Activated CD4-positive, alpha-beta T cell treated with anti-CD3 and anti-CD28 coated beads, Interleukin-2, amount 50 U/mL, for 4 hours (primary cell): ENCODE measurements around the gene CLDN6.

Experiments used
- DNase-seq, 2 experiments: peaks; one replicate each; pipeline ENCODE4 v3.0.0-alpha.2; 2020

The CLDN6 gene

DNA sequence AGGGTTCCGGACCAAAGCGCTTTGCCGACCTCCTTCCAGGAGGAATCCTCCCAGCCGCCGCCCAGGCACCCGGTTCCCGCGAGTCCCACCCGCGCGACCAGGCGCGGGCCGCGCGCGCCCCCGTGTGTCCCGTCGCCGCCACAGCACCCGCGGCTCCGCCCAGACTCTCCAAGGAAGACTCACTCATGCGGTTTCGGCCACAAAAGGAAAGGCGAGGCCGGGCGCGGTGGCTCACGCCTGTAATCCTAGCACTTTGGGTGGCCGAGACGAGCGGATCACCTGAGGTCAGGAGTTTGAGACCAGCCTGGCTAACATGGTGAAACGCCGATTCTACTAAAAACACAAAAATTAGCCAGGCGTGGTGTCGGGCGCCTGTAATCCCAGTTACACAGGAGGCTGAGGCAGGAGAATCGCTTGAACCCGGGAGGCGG lies 34.3 kb downstream of the CLDN6 start:
- peak; percentile 46 to 47 for DNase-seq

DNA sequence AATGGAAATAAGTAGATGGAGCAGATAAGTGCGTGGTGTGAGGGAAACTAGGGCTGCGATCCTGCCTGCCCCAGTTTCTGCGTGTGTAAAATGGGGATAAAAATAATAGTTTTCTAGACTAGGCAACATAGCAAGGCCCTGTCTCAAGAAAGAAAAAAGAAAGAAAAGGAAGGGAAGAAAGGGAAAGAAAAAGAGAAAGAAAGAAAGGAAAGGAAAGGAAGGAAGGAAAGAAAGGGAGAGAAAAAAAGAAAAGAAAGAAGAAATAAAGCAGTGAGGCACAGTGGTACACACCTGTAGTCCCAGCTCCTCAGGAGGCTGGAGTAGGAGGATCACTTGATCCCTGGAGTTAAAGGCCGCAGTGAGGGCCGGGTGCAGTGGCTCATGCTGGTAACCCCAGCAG lies 35.6 kb downstream of the CLDN6 start:
- DNase-seq = no peak

DNA sequence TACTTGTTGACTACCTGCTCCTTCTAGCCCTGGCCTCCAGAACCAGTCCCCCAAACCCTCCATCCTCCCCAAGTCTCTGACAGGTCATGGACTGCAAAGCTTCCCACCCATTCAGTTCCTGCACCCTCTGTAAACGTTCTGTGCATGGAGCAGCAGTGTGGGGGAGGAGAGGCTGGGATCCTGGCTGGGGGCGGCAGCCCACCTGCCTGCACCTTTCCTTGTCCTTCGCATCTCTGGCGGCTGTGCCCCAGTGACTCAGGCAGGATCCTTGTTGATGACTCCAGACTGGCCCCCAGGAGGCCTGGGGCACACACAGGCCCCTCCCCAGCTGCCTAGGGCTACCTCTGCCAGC lies 36.1 kb downstream of the CLDN6 start:
- DNase-seq = no peak

- no peak for DNase-seq
These were observed 36.6 kb downstream of the CLDN6 start for GRCh38 chr16:2981177-2981898.

DNA sequence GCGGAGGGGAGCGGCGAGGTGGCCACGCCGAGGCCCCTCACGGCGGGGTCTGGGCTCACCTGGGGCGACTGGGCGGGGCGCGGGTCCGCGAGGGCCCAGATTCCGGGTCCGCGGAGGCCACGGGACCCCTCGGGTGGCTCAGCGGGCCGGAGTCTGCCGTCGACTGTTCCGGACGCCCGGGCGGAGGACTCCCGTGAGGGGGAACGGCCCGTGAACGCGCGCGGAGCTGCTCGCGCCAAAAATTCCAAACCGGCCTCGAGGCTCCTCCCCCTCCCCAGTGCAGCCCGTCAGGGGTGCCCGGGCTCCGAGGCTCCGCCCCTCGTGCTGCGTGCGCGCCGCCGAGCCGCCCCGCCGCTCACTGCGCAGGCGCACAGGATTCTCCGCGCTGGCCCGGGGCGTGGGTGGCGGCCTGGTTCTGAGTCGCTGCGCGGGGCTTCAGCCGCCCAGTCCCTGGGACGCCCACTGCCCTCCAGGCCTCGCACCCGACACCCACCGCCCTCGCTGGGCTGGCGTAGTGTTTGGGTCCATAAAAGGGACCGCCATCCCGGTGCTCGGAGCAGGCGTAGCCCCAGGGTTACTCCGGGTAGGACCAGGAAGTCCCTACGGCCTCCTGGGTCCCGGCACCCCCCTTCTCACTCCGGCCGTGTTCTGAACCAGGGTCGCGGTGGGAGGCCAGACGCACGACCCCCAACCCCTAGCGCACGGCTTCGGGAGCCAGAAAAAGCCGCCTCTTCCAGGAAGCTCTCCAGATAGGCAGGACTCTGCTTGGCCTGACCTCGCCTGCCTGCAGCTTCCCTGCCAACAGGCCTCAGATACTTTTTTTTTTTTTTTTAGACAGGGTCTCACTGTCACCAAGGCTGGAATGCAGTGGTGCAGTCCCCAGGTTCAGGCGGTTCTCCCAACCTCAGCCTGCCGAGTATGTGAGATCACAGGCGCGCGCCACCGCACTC lies 37.5 kb downstream of the CLDN6 start, which contains the start of gene PKMYT1:
TSS of gene PKMYT1 (minus strand) at position 220 of the 950 bp plus-strand sequence. CDS start 789 bp downstream, outside the sequence.
- peak; percentile 90 to 91 for DNase-seq

DNA sequence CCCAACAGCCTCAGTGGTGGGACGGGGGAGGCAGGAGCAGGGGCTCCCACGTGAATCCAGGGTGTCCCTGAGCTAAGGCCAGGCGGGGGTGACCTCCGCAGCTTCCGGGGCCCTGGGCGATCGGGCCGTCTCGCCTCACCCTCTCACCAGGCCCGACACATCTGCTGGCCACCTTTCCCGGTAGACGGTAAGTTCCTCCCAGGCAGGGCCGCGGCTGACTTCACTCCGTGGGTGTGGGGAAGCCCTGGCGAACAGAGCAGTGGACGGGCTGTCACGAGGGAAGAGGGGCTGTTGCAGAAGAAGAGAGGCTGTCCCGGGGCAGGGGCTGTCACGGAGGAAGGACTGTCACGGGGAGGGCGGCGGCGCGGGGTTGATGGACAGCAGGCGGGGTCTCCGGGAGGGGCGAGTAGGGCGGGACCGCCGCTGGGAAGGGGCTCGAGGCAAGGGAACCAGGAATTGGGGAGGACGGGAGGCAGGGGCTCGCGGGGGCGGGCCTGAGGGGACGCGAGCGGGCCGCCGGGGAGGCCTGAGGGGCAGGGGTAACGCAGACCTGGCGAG lies 38.2 kb downstream of the CLDN6 start:
- no peak for DNase-seq

DNA sequence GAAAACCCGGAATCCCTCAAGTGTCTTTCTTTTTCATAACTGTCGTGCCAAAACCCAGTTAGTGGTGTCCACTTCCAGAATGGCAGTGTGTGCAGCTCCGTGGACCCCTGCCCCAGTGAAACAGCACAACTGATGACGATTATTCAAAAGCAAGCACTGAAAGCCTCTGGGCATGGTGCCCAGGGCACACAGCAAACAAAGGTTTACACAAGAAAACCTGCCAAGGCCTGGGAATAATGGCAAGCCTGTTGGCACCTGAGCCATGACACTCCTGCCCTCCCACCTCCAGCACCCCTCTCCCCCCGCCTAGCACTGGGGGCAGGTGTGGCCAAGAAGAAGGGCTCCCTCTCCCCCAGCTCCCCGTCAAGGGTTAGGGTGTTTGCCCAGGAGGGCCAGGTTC lies 40.5 kb downstream of the CLDN6 start:
- DNase-seq = no peak

- no peak for DNase-seq
These were observed 41.3 kb downstream of the CLDN6 start for GRCh38 chr16:2976673-2977072.

GRCh38 chr16:2976201-2976600 lies 41.8 kb downstream of the CLDN6 start:
- no peak for DNase-seq

DNA sequence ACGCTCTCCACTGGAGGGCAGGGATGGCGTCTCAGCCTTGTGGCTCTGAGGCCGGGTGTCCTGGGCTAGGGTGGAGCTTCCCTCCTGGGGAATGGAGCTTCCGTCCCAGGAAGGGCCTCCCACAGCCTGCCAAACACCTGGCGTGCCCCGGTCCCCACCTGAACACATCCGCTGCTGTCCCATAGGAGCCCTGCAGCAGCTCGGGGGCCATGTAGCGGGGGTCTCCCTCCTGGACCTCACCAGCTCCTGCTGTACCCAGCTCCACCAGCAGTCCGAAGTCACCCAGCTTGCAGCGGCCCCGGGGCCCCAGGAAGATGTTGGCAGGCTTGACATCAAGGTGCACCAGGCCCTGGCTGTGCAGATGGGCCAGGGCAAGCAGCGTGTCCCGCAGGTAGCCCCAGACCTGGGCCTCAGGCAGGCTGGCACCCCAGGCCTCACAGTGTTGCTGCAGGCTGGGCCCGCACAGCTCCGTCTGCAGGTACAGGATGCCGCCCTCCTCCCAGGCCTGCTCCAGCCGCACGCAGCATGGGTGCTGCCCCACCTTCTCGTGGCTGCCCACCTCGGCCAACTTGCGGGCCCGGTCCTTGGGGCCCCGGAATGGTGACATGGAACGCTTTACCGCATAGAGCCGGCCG lies 42.7 kb downstream of the CLDN6 start:
- no peak for DNase-seq

- no peak for DNase-seq
These were observed 43.5 kb downstream of the CLDN6 start for GRCh38 chr16:2974319-2975056.

DNA sequence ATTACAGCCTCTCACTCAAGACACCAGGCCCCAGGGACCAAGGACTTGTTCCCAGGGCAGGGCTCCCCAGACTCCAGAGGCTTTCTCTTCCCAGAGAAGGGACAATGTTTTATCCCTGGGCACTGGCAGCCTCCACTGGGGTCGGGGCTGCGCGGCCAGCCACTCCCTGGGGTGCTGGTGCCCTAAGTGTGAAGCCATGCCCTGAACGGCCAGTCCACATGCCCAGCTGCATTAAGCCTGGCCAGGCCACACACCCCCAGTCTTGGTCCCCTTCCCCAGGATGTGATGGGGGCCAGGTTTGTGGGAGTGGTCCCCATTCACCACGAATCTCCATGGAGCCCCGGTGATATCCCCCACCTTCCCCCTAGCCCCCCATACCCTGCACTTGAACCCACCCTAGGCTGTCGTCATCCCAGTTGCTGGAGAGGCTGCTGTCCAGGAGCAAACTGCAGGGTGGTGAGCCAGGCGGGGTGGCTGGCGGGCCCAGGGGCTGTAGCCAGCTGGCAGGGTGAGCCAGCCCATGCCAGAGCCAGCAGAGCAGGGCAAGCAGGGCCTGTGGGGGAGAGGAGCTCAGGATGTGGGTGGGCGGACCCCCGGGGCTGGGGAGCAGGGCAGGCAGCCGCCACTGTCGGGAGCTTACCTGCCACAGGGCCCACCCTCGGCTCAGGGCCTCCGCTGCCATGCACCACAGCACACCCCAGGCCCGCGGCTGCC lies 44.2 kb downstream of the CLDN6 start:
- DNase-seq = no peak

DNA sequence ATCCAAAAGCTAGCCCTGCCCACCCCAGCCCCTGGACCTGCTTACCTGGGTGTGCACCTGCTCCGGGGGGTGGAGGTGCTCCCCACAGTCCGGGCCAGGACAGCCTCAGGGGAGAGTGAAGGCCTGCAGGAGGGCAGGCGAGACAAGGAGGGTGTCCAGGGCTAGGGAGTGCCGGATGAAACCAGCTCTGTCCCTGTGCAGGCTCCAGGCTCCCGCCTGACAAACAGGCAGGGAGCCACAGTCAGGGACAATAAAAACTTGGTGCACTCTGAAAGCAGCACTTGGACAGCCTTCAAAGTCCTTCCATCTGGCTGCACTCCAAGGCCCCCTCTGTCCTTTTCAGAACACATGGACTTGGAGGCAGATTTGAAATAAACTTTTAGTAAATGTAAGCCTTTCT lies 44.9 kb downstream of the CLDN6 start:
- DNase-seq = no peak

DNA sequence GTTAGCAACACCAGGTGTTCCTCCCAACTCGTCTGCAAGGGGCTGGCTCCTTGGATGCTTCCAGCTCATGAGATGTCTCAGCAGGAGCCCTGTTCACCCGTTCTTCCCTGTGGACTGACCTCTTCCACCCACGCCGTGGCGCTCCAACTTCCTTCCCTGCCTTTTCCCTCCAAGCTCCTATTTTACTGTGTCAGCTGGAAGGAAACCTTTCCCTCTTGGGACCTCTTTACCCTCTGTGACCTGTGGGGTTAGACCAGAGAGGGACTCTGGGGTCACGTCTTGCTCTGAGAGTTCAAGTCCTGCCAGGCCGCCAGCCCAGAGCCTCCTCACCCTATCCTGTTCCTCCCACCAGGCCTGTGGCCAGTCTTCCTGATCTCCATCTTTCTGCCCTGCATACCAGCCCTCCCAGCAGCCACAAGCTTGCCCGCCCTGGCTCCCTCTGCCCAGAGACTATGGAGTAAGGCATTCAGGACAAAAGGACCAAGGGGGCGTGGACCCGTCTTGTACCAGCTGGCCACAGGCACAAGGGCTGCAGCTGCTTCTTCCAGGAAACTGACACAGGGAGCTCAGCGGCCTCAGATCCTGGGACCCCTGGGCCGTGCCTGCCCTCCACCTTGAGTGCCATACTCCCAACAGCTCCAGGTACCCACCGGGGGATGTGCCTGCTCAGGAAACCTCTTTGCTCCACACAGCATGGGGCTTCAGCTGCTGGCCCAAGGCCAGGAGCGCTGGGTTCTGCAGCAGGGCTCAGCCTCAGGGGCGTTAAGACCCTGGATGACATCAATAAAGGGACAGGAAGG lies 45.8 kb downstream of the CLDN6 start:
- DNase-seq = no peak

DNA sequence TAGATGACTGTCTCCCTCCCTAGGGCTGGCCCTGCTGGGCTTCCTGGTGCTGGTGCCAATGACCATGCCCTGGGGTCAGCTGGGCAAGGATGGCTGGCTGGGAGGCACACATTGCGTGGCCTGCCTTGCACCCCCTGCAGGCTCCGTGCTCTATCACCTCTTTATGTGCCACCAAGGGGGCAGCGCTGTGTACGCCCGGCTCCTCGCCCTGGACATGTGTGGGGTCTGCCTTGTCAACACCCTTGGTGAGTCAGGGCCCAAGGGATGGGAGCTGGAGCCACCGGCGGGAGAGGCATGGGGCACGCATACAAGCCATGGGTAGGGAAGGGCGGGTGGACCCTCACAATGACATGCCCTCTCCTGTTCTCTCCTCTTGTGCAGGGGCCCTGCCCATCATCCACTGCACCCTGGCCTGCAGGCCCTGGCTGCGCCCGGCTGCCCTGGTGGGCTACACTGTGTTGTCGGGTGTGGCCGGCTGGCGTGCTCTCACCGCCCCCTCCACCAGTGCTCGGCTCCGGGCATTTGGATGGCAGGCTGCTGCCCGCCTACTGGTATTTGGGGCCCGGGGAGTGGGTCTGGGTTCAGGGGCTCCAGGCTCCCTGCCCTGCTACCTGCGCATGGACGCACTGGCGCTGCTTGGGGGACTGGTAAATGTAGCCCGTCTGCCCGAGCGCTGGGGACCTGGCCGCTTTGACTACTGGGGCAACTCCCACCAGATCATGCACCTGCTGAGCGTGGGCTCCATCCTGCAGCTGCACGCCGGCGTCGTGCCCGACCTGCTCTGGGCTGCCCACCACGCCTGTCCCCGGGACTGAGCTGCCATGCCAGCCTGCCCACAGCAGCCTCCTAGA lies 46.6 kb downstream of the CLDN6 start:
- DNase-seq = no peak

- DNase-seq = no peak
These were observed 47.4 kb downstream of the CLDN6 start for GRCh38 chr16:2970563-2970962.

GRCh38 chr16:2969545-2970521 lies 48.1 kb downstream of the CLDN6 start:
- peak; percentile 56 to 63 for DNase-seq

- DNase-seq = peak; percentile 57 to 64
These were observed 49.0 kb downstream of the CLDN6 start, which contains the start of gene PAQR4 for GRCh38 chr16:2968738-2969544. Gene PAQR4, plus strand, starts transcription at chr16:2969348. Its CDS starts 327 bp downstream, at chr16:2969675.
